Neural progenitor cell (in vitro differentiated cells): ENCODE results near the gene UMAD1. TPM values are rescaled to one million over a fixed set of nuclear protein-coding genes. Genes with fewer than 3 reads are reported as not detected.

Source experiments
- DNase-seq: peaks from one replicate; pipeline ENCODE4 v3.0.0-alpha.2; 2016; ENCODE audit warnings: low spot score
- H2AFZ ChIP-seq: fragments of 200-600 bp; sonication (generic); replicated peaks from 2 replicates; pipeline ENCODE4 v1.6.1; 2016; ENCODE audit warnings: antibody characterized with exemption
- H3F3A ChIP-seq: fragments of 200-600 bp; sonication (generic); 2 replicates; pipeline ENCODE4 v1.6.1; 2016; ENCODE audit warnings: antibody characterized with exemption, low read depth
- H3K27ac ChIP-seq: fragments of 200-600 bp; sonication (generic); 2 replicates; pipeline ENCODE4 v1.5.1; 2016; ENCODE audit warnings: mild to moderate bottlenecking
- H3K27me3 ChIP-seq: fragments of 200-600 bp; sonication (generic); 2 replicates; pipeline ENCODE4 v1.6.1; 2016; ENCODE audit warnings: mild to moderate bottlenecking, moderate library complexity
- H3K36me3 ChIP-seq: fragments of 200-600 bp; sonication (generic); 2 replicates; pipeline ENCODE4 v1.5.1; 2016
- H3K4me1 ChIP-seq: fragments of 200-600 bp; sonication (generic); 2 replicates; pipeline ENCODE4 v1.6.1; 2016; ENCODE audit warnings: mixed run types
- H3K4me2 ChIP-seq: fragments of 200-600 bp; sonication (generic); 2 replicates; pipeline ENCODE4 v1.6.1; 2016
- H3K4me3 ChIP-seq: fragments of 200-600 bp; sonication (generic); 2 replicates; pipeline ENCODE4 v1.5.1; 2016
- H3K79me2 ChIP-seq: fragments of 200-600 bp; sonication (generic); 2 replicates; pipeline ENCODE4 v1.6.1; 2016; ENCODE audit warnings: low read depth
- H3K9ac ChIP-seq: fragments of 200-600 bp; sonication (generic); 2 replicates; pipeline ENCODE4 v1.6.1; 2016
- H3K9me3 ChIP-seq: fragments of 200-600 bp; sonication (generic); 2 replicates; pipeline ENCODE4 v1.5.1; 2016; ENCODE audit warnings: low read depth
- H4K20me1 ChIP-seq: fragments of 200-600 bp; sonication (generic); 2 replicates; pipeline ENCODE4 v1.6.1; 2016; ENCODE audit warnings: low read depth
- H3K27ac Mint-ChIP-seq: 3 replicates; pipeline ENCODE4 v1.8.0; 2021; ENCODE audit warnings: mixed read lengths
- H3K27me3 Mint-ChIP-seq: 2 replicates; pipeline ENCODE4 v1.8.0; 2022; ENCODE audit warnings: low read depth, mild to moderate bottlenecking, inconsistent platforms, moderate library complexity, mixed read lengths; ENCODE audit not compliant: insufficient read depth
- H3K36me3 Mint-ChIP-seq: 3 replicates; pipeline ENCODE4 v1.8.0; 2021; ENCODE audit warnings: mixed read lengths
- H3K4me1 Mint-ChIP-seq: 3 replicates; pipeline ENCODE4 v1.8.0; 2021; ENCODE audit warnings: mixed read lengths
- H3K4me3 Mint-ChIP-seq: 3 replicates; pipeline ENCODE4 v1.8.0; 2021; ENCODE audit warnings: mild to moderate bottlenecking, moderate library complexity, mixed read lengths
- H3K9me3 Mint-ChIP-seq: 3 replicates; pipeline ENCODE4 v1.8.0; 2020; ENCODE audit warnings: mixed read lengths
- CTCF ChIP-seq: fragments of 200-600 bp; sonication (generic); IDR thresholded peaks from 2 replicates; pipeline ENCODE4 v1.5.1; 2017; ENCODE audit warnings: antibody characterized with exemption, mild to moderate bottlenecking
- EZH2 ChIP-seq: fragments of 200-600 bp; sonication (generic); IDR thresholded peaks from 2 replicates; pipeline ENCODE4 v1.6.1; 2017; ENCODE audit warnings: antibody characterized with exemption, mild to moderate bottlenecking, moderate library complexity
- EZH2phosphoT487 ChIP-seq: fragments of 200-600 bp; sonication (generic); IDR thresholded peaks from 2 replicates; pipeline ENCODE4 v1.6.1; 2017; ENCODE audit warnings: antibody characterized with exemption
- total RNA-seq: library from RNA; depleted of rRNA; stranded (reverse); fragments of >200 nt; gene quantifications from 2 replicates; pipeline ENCODE4 v1.2.3, GENCODE V29; 2015; ENCODE audit warnings: low replicate concordance

UMAD1 gene
- total RNA-seq, 1 donor from 2014 or later = 23.0 TPM

GRCh38 chr7:7850150-7850549, 209.6 kb downstream of the UMAD1 start:
- Histone ChIP-seq H3K4me3 (no peak overlapping the region), H3K79me2 (no peaks in the 10 kb centered on the region), H3F3A (no peaks in the 10 kb centered on the region), H3K4me1 (no peaks in the 10 kb centered on the region), H2AFZ (no peak overlapping the region), H3K9ac (no peak overlapping the region), H3K9me3 (no peaks in the 10 kb centered on the region), H3K36me3 (no peaks in the 10 kb centered on the region), H4K20me1 (no peaks in the 10 kb centered on the region), H3K4me2 (no peak overlapping the region), H3K27me3 (no peaks in the 10 kb centered on the region), H3K27ac (no peak overlapping the region)
- Mint-ChIP-seq H3K9me3 (peaks cover 13% of the 10 kb centered on the region), H3K27me3 (no peaks in the 10 kb centered on the region), H3K4me1 (no peaks in the 10 kb centered on the region), H3K27ac (no peak overlapping the region), H3K4me3 (no peak overlapping the region), H3K36me3 (peaks cover 2% of the 10 kb centered on the region)
- TF ChIP-seq EZH2 (no peak), EZH2phosphoT487 (no peak), CTCF (no peak)
- no peak for DNase-seq

DNA sequence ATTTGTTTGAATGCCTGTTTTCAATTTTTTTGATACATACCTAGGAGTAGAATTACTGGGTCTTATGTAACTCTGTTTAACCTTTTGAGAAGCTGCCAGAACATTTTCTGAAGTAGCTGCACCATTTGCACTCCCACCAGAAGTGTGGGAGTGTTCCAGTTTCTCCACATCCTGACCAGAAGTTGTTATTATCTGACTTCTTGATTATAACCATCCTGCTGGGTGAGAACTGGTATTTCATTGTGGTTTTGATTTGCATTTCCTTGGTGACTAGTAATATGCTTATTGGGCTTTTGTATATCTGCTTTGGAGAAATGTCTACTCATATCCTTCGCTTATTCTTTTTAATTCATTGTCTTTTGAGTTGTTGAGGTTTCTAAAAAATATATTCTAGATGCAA, 210.8 kb downstream of the UMAD1 start:
- DNase-seq = no peak
- Histone ChIP-seq H3K4me1 (no peaks in the 10 kb centered on the region), H3K4me3 (no peak overlapping the region), H3K9me3 (no peaks in the 10 kb centered on the region), H4K20me1 (no peaks in the 10 kb centered on the region), H2AFZ (no peak overlapping the region), H3K36me3 (no peaks in the 10 kb centered on the region), H3F3A (no peaks in the 10 kb centered on the region), H3K79me2 (no peaks in the 10 kb centered on the region), H3K27me3 (no peaks in the 10 kb centered on the region), H3K9ac (no peak overlapping the region), H3K4me2 (no peak overlapping the region), H3K27ac (no peak overlapping the region)
- no peaks in the 10 kb centered on the region for H3K27me3 Mint-ChIP-seq
- H3K4me1 Mint-ChIP-seq = no peaks in the 10 kb centered on the region
- H3K4me3 Mint-ChIP-seq = no peak overlapping the region
- peaks cover 8% of the 10 kb centered on the region for H3K36me3 Mint-ChIP-seq
- TF ChIP-seq EZH2phosphoT487 (no peak), CTCF (no peak), EZH2 (no peak)
- H3K27ac Mint-ChIP-seq = no peak overlapping the region
- peaks cover 22% of the 10 kb centered on the region for H3K9me3 Mint-ChIP-seq

GRCh38 chr7:7851991-7852390, 211.4 kb downstream of the UMAD1 start:
- Histone ChIP-seq H3K27ac (no peak overlapping the region), H3K27me3 (no peaks in the 10 kb centered on the region), H3K9ac (no peak overlapping the region), H3K4me3 (no peak overlapping the region), H3K79me2 (no peaks in the 10 kb centered on the region), H3K4me2 (no peak overlapping the region), H3K9me3 (no peaks in the 10 kb centered on the region), H3F3A (no peaks in the 10 kb centered on the region), H3K36me3 (no peaks in the 10 kb centered on the region), H2AFZ (no peak overlapping the region), H3K4me1 (no peaks in the 10 kb centered on the region), H4K20me1 (no peaks in the 10 kb centered on the region)
- TF ChIP-seq EZH2 (no peak), CTCF (no peak), EZH2phosphoT487 (no peak)
- Mint-ChIP-seq H3K9me3 (peaks cover 22% of the 10 kb centered on the region), H3K4me3 (no peak overlapping the region), H3K27me3 (no peaks in the 10 kb centered on the region), H3K36me3 (peaks cover 8% of the 10 kb centered on the region), H3K27ac (no peak overlapping the region), H3K4me1 (no peaks in the 10 kb centered on the region)
- DNase-seq = no peak
